Neural cell (in vitro differentiated cells): ENCODE results near the gene DGKZ.

Experiments used
- CTCF ChIP-seq: fragments of 450-650 bp; IDR thresholded peaks from 2 replicates; pipeline ENCODE4 v1.5.1; 2014; ENCODE audit warnings: antibody characterized with exemption, mild to moderate bottlenecking, moderate library complexity; ENCODE audit not compliant: poor library complexity, severe bottlenecking
- POLR2AphosphoS5 ChIP-seq: IDR thresholded peaks from 2 replicates; pipeline ENCODE4 v1.6.1; 2012
- SMC3 ChIP-seq: fragments of 450-650 bp; conservative IDR thresholded peaks from 2 replicates; pipeline ENCODE4 v1.6.1; 2014; ENCODE audit warnings: antibody characterized with exemption, mild to moderate bottlenecking, moderate library complexity; ENCODE audit not compliant: poor library complexity

GRCh38 chr11:46377831-46378230 lies 30.6 kb downstream of the DGKZ start:
- TF ChIP-seq POLR2AphosphoS5, result no peak
- no peak for TF ChIP-seq SMC3
- no peak for TF ChIP-seq CTCF
